Fibroblast of lung (primary cell): ENCODE measurements around the gene UGT3A2. TPM values are rescaled to one million over a fixed set of nuclear protein-coding genes. Genes with fewer than 3 reads are reported as not detected.
"Not testable (repeated sequence)": the region's sequence is repeated elsewhere in the genome, so short reads cannot be mapped to it uniquely, and the experiment has no call there.

Experiments
- DNase-seq, 2 donors: peaks; one replicate each; pipeline versions ENCODE4 v3.0.0 to v3.0.0-alpha.2; 2010; ENCODE audit warnings: low read depth in 2 of 2
- H2AFZ ChIP-seq: 2 replicates; pipeline ENCODE4 v1.5.1; 2012; ENCODE audit warnings: low read length, control low read depth, inconsistent platforms
- H3K27ac ChIP-seq: 2 replicates; pipeline ENCODE4 v1.5.1; 2011; ENCODE audit warnings: low read length, control low read depth; ENCODE audit not compliant: insufficient read depth
- H3K27me3 ChIP-seq: 2 replicates; pipeline ENCODE4 v1.5.1; 2011; ENCODE audit warnings: mild to moderate bottlenecking, low read length; ENCODE audit not compliant: control insufficient read depth, insufficient read depth
- H3K36me3 ChIP-seq: 2 replicates; pipeline ENCODE4 v1.5.1; 2011; ENCODE audit warnings: low read length; ENCODE audit not compliant: control insufficient read depth, insufficient read depth
- H3K4me1 ChIP-seq: 2 replicates; pipeline ENCODE4 v1.5.1; 2011; ENCODE audit warnings: low read length; ENCODE audit not compliant: control insufficient read depth, insufficient read depth; ENCODE audit errors: extremely low read depth
- H3K4me2 ChIP-seq: 2 replicates; pipeline ENCODE4 v1.5.1; 2011; ENCODE audit warnings: low read length, control low read depth; ENCODE audit not compliant: insufficient read depth; ENCODE audit errors: extremely low read depth
- H3K4me3 ChIP-seq, 4 experiments: fragments of 200-600 bp in 1 of 4; sonication (generic) in 1 of 4; replicated peaks in 1 of 4; 2 replicates each; pipeline ENCODE4 v1.5.1; 2011 to 2016; ENCODE audit warnings: low read length in 4 of 4, low read depth in 3 of 4, mild to moderate bottlenecking in 3 of 4, control low read depth in 2 of 4, inconsistent platforms in 1 of 4, mixed read lengths in 1 of 4; ENCODE audit not compliant: insufficient read depth in 1 of 4; ENCODE audit errors: control extremely low read depth in 1 of 4
- H3K79me2 ChIP-seq: 2 replicates; pipeline ENCODE4 v1.5.1; 2012; ENCODE audit warnings: mild to moderate bottlenecking, low read length, inconsistent platforms; ENCODE audit not compliant: control insufficient read depth, insufficient read depth
- H3K9ac ChIP-seq: 2 replicates; pipeline ENCODE4 v1.5.1; 2011; ENCODE audit warnings: mild to moderate bottlenecking, low read length, control low read depth; ENCODE audit not compliant: insufficient read depth
- H3K9me3 ChIP-seq: 2 replicates; pipeline ENCODE4 v1.5.1; 2012; ENCODE audit warnings: low read depth, low read length; ENCODE audit not compliant: control insufficient read depth, insufficient read depth
- H4K20me1 ChIP-seq: 2 replicates; pipeline ENCODE4 v1.5.1; 2011; ENCODE audit warnings: low read length; ENCODE audit not compliant: control insufficient read depth, insufficient read depth; ENCODE audit errors: extremely low read depth
- EZH2 ChIP-seq: IDR thresholded peaks from 2 replicates; pipeline ENCODE4 v1.5.1; 2012; ENCODE audit warnings: low read length, control low read depth, mild to moderate bottlenecking; ENCODE audit errors: missing control alignments
- polyA plus RNA-seq, 2 donors: library from polyadenylated mRNA; depleted of rRNA in 1 of 2; stranded (reverse) in 1 of 2; unstranded in 1 of 2; fragments of >200 nt; gene quantifications; 2 replicates each; pipeline ENCODE4 v1.2.1, GENCODE V29; 2011 to 2012; ENCODE audit warnings: missing spikeins in 1 of 2
- total RNA-seq: library from RNA; depleted of rRNA; stranded (reverse); fragments of >200 nt; gene quantifications from 2 replicates; pipeline ENCODE4 v1.2.1, GENCODE V29; 2014
- TF ChIP-seq, protein P1 (sequence below), 2 donors: IDR thresholded peaks in 1 of 2; conservative IDR thresholded peaks in 1 of 2; 1 replicate in 1 of 2; 2 replicates in 1 of 2; pipeline ENCODE4 v1.5.1; 2011 to 2012; ENCODE audit warnings: low read length in 2 of 2, control low read depth in 1 of 2, inconsistent platforms in 1 of 2, low read depth in 1 of 2, mild to moderate bottlenecking in 1 of 2

Gene UGT3A2
- total and polyA plus RNA-seq, 2 donors (not counting 1 experiment from before 2014, with no cell fraction given) = not detected

DNA sequence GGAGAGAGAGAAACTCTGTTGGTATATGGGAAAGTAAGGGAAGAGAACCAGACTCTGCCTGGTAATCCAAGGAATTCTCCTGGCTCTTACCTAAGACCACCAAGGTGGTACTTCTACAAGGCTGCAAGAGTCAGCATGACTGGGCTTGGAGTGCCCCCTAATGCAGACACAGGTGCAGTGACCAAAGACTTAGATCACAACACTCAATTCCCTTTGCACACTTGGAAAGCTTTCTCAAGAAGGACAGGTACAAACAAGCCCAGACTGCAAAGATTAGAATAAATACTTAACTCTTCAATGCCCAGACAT lies 25.2 kb downstream of the UGT3A2 start:
- no peak overlapping the region for H3K27ac ChIP-seq
- no peaks in the 10 kb centered on the region for H4K20me1 ChIP-seq
- TF ChIP-seq EZH2 = no peak
- TF ChIP-seq, protein P1, sequence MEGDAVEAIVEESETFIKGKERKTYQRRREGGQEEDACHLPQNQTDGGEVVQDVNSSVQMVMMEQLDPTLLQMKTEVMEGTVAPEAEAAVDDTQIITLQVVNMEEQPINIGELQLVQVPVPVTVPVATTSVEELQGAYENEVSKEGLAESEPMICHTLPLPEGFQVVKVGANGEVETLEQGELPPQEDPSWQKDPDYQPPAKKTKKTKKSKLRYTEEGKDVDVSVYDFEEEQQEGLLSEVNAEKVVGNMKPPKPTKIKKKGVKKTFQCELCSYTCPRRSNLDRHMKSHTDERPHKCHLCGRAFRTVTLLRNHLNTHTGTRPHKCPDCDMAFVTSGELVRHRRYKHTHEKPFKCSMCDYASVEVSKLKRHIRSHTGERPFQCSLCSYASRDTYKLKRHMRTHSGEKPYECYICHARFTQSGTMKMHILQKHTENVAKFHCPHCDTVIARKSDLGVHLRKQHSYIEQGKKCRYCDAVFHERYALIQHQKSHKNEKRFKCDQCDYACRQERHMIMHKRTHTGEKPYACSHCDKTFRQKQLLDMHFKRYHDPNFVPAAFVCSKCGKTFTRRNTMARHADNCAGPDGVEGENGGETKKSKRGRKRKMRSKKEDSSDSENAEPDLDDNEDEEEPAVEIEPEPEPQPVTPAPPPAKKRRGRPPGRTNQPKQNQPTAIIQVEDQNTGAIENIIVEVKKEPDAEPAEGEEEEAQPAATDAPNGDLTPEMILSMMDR (conservative IDR thresholded peaks at IDR 0.05 in 1 of 2, IDR thresholded peaks at IDR 0.05 in 1 of 2; ENCODE audit: low read depth in 1 of 2, low read length in 2 of 2) = no peak
- H3K9ac ChIP-seq = no peak overlapping the region
- no peaks in the 10 kb centered on the region for H3K9me3 ChIP-seq
- no peaks in the 10 kb centered on the region for H3K79me2 ChIP-seq
- no peaks in the 10 kb centered on the region for H3K27me3 ChIP-seq
- no peaks in the 10 kb centered on the region for H3K36me3 ChIP-seq
- H3K4me3 ChIP-seq = no peak overlapping the region
- no peak overlapping the region for H3K4me2 ChIP-seq
- H3K4me1 ChIP-seq = no peaks in the 10 kb centered on the region
- H2AFZ ChIP-seq = no peak overlapping the region
- no peak for DNase-seq

DNA sequence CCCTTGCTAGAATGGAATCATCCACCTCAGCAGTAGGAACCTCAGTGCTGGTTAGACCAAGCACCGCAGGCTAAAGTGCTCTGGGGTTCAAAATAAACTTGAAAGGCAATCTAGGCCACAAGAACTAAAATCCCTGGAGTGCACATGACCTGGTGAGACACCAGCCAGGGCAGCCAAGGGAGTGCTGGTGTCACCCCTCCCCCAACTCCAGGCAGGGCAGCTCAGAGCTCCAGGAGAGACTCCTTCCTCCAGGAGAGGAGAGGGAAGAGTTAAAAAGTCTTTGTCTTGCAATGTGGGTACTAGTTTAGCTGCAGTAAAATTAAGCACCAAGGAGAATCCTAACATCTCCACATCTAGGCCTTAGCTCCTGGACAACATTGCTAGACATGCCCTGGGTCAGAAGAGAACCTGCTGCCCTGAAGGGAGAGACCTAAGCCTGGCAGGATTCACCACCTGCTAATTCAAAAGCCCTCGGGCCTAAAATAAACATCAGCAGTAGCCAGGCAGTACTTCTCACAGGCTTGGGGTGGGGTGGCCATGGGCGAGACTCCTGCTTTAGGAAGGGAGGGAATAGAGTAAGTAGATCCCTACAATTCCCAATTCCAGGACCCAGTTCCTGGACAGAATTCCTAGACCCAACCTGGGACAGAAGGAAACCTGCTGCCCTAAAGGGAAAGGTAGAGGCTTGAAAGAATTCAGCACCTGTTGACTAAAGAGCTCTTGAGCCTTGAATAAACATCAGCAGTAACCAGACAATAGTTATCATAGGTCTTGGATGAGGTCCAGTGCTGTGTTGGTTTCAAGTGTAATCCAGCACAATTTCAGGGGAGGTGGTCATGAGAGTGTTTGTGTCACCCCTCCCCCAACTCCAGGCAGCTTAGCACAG lies 25.8 kb downstream of the UGT3A2 start:
- no peak for DNase-seq
- no peaks in the 10 kb centered on the region for H3K27me3 ChIP-seq
- H3K4me3 ChIP-seq = no peak overlapping the region
- H4K20me1 ChIP-seq = no peaks in the 10 kb centered on the region
- no peak overlapping the region for H3K9ac ChIP-seq
- no peak overlapping the region for H3K27ac ChIP-seq
- H2AFZ ChIP-seq = no peak overlapping the region
- TF ChIP-seq EZH2 = no peak
- TF ChIP-seq, protein P1 (conservative IDR thresholded peaks at IDR 0.05 in 1 of 2, IDR thresholded peaks at IDR 0.05 in 1 of 2; ENCODE audit: low read depth in 1 of 2, low read length in 2 of 2) = no peak
- H3K4me1 ChIP-seq = no peaks in the 10 kb centered on the region
- no peaks in the 10 kb centered on the region for H3K9me3 ChIP-seq
- no peak overlapping the region for H3K4me2 ChIP-seq
- no peaks in the 10 kb centered on the region for H3K36me3 ChIP-seq
- no peaks in the 10 kb centered on the region for H3K79me2 ChIP-seq

- H3K9me3 ChIP-seq = no peaks in the 10 kb centered on the region
- no peaks in the 10 kb centered on the region for H3K4me1 ChIP-seq
- H2AFZ ChIP-seq = no peak overlapping the region
- no peaks in the 10 kb centered on the region for H4K20me1 ChIP-seq
- H3K79me2 ChIP-seq = no peaks in the 10 kb centered on the region
- no peak for TF ChIP-seq EZH2
- TF ChIP-seq, protein P1 (conservative IDR thresholded peaks at IDR 0.05 in 1 of 2, IDR thresholded peaks at IDR 0.05 in 1 of 2; ENCODE audit: low read depth in 1 of 2, low read length in 2 of 2) = no peak
- no peak overlapping the region for H3K4me2 ChIP-seq
- no peak overlapping the region for H3K27ac ChIP-seq
- no peak overlapping the region for H3K9ac ChIP-seq
- no peaks in the 10 kb centered on the region for H3K27me3 ChIP-seq
- DNase-seq = no peak
- no peak overlapping the region for H3K4me3 ChIP-seq
- H3K36me3 ChIP-seq = no peaks in the 10 kb centered on the region
Observed at GRCh38 chr5:36035696-36036095, 31.0 kb downstream of the UGT3A2 start.

DNA sequence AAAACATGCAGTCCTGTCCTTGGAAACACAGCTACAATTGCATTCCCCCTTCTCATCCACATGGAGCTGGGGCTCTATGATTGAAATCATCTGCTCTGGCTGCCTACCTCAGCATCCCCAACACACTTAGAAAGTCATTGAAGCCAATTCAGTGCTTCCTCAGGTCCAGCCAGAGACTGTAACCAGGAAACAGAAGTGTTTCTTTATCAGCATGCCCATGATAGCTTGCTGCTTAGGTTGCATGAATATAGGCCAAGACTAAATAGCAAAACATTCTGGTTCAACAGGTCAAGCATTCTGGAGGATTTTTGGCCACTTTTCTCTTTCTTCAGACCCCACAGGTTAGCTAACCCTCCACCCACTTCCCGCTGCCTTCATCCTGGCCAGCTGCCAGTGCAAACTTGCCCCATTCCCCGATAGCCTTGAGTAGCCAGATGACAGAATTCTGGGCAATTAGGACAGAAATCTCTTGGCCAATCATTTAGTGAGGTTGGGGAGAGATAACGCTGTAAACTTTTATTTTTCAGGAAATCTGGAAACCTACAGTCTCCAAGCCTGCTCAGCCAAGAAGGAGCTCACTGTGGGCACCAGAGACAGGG lies 32.0 kb downstream of the UGT3A2 start:
- not testable (repeated sequence) for DNase-seq

More for the DNA sequence above, 32.0 kb downstream of the UGT3A2 start:
- not testable (repeated sequence) for H3K9me3 ChIP-seq, H3K27me3 ChIP-seq, H3K9ac ChIP-seq, H4K20me1 ChIP-seq, H3K27ac ChIP-seq, H2AFZ ChIP-seq, H3K4me2 ChIP-seq, H3K4me3 ChIP-seq, H3K79me2 ChIP-seq, H3K4me1 ChIP-seq, H3K36me3 ChIP-seq
